GM21528 (cell line): Measurements from ENCODE around the gene HRCT1.
"Not testable (repeated sequence)": the region's sequence is repeated elsewhere in the genome, so short reads cannot be mapped to it uniquely, and the experiment has no call there.

Experiments
- ATAC-seq: cut with Tn5 transposase; IDR thresholded peaks from one replicate; pipeline ENCODE4 v1.9.1; 2021; ENCODE audit warnings: mild to moderate bottlenecking, moderate library complexity; ENCODE audit not compliant: unreplicated experiment, low FRiP score

Gene HRCT1

DNA sequence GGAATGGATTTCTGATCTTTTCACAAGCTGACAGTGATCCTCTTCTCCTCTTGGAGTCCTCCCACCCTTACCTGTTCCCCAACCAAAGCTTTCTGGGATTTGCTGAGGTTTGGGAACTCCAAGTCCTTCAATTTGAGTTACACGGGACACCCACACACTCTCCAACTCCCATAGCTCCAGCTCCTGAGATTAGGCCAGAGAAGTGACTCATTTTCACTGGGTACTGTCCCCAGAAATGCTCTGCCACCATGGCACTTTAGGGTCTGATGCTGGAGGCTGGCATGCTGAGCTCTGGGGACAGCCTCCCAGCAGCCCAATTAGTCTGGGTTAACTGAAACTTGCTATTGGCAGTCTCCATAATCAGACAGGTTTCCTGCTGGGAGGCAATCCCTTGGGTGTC, 14.0 kb upstream of the HRCT1 start:
- ATAC-seq: no peak

DNA sequence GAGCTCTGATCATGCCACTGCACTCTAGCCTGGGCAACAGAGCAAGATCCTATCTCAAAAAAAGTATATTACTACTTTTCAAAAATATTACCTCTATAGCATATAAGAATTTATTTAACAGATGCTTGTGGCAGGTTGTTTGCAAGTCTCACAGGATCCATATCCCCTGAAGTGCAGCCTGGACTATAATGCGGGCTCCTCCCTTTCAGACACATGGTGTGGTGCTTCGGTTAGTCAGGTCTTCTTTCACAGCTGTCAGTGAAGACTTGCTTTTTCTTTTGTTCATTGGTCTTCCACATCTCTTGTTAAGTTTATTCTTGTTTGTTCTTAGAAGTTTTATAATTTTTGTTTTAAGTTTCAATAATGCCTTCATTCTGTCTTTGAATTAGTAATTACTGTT, 9.4 kb upstream of the HRCT1 start:
- ATAC-seq: no peak

DNA sequence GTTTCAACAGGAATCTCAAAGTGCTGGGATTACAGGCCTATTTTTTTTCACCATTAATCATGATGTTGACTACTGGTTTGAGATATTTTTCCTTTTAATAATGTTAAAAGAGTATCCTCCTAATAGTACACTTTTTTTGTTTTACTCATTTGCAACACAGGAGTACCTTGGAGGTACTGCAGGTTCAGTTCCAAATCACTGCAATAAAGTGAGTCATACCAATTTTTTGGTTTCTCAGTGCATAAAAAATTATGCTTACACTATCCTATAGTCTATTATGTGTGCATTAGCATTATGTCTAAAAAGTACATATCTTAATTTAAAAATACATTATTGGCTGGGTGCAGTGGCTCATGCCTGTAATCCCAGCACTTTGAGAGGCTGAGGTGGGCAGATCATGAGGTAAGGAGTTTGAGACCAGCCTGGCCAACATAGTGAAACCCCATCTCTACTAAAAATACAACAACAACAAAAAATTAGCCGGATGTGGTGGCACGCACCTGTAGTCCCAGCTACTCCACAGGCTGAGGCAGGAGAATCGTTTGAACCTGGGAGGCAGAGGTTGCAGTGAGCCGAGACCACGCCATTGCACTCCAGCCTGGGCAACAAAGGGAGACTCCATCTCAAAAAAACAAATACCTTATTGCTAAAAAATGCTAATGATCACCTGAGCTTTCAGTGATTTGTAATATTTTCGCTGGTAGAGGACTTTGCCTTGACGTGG, 8.5 kb upstream of the HRCT1 start:
- ATAC-seq: not testable (repeated sequence)

DNA sequence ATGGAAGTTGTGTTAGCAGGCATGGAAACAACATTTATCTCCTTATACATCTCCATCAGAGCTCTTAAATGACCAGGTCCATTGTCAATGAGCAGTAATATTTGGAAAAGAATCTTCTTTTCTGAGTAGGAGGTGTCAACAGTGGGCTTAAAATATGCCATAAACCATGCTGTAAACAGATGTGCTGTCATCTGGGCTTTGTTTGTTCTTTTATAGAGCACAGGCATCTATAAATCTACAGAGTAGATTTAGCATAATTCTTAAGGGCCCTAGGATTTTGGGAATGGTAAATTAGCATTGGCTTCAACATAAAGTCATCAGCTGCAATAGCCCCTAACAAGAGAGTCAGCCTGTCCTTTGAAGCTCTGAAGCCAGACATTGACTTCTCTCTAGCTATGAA, 7.7 kb upstream of the HRCT1 start:
- ATAC-seq: no peak

DNA sequence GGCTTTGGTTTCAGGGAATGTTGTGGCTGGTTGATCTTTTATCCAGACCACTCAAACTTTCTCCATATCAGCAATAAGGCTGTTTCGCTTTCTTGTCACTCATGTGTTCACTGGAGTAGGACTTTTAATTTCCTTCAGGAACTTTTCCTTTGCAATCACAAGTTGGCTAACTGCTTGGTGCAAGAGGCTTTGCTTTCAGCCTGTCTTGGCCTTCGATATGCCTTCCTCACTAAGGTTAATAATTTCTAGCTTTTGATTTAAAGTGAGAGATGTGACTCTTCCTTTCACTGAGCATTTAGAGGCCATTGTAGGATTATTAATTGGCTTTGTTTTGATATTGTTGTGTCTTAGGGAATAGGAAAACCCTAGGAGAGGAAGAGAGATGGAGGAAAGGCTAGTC, 7.0 kb upstream of the HRCT1 start:
- no peak for ATAC-seq

DNA sequence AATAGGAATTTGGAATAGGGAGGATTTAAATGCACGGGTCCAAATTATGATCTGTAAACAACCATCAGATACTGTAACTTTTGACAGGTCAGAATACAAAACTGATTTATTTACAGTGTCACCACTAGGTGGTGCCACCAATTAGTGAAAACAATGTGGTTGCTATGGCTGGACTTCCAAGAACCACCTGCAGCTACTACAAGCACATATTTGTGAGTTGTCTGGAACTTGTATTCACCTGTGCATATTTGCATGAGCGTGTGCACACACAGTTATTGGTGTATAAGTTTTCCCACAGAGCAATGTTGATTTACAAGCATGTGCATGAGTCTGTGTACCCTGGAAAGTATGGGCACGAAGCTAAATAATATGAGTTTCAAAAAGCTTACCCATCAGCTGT, 3.0 kb upstream of the HRCT1 start:
- ATAC-seq: no peak

DNA sequence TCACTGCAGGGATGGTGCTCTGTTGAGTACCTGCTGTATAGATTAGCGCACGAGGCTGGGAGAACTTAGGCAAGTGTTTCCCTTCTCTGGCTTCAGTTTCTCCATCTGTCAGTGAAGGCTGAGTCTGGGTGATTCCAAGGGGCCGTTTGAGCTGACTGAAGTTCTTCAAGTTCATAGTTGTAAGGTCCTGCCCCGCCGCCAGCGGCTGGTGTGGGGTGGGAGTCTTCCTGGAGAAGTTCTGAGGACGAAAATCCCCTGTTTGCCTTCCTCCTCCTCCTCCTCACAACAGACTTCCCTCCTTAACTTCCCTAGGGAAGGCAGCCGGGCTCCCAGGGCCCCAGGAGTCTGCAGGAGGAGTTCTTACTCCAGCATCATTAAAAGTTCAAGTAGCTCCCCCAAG, 1.7 kb upstream of the HRCT1 start:
- no peak for ATAC-seq

DNA sequence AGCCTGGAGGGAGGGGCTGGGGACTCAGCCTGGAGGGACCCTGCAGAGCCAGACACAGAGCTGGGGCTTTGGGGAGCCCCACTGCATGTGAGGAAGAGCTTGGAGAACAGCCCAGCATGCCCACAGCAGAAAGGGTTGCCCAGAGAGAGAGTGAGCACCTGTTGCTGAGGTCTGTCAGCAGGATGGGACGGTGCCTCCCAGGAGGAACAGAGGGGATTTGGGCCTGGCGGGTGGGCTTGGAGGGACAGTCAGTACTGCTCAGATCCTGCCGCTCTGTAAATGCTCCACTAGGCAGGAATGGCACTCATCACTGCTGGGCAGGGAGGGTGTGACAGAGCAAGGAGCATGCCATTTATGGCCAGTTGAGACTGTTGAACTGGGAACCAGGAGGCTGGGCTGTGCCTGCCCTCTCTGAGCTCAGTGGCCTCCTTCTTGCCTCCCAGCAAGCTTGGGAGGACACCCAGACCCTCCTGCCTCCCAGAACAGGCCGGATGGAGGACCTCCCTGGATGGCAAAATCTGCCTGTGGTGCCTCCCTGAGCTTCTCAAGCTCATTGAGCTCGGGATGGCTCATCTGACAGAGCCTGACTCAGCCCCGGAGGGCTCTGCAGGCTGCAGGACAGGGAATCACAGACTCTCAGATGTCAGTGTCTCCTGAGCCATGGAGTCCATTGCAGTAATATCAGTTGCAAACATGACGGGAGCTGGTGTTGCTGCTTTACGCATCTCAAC, 786 bp upstream of the HRCT1 start:
- ATAC-seq: no peak

DNA sequence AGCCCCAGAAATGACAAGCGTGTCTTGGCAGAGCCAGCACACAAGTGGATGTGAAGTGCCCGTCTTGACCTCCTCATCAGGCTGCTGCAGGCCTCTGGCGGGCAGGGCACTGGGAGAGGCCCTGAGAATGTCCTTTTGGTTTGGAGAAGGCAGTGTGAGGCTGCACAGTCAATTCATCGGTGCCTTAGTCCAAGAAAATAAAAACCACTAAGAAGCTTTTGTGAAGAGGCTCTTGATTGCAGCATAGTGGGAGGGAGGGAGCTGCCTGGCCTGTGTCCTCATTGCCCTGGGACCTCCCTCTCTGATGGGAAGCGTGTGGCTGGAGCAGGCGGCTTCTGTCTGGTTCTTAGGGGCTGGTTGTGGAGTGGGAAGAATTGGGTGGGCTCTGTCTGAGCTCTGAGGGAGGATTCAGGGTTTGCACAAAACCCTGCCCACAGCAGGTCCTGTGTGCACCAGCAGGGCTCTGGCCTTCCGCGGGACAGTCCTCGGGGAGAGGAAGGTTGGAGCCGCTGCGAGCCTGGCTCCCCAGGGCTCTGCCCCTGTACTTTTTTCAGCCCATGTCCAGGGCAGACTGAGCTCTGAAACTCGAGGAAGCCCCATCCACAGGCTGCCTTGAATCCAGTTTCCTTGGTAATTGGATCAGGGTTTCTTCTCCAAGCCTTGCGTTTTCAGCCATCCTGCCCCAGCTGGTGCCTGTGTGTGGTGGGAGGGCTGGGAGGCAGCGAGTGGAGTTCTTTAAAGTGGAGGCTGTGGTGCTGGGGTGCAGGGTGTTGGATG, 1.1 kb downstream of the HRCT1 start:
- ATAC-seq: no peak

DNA sequence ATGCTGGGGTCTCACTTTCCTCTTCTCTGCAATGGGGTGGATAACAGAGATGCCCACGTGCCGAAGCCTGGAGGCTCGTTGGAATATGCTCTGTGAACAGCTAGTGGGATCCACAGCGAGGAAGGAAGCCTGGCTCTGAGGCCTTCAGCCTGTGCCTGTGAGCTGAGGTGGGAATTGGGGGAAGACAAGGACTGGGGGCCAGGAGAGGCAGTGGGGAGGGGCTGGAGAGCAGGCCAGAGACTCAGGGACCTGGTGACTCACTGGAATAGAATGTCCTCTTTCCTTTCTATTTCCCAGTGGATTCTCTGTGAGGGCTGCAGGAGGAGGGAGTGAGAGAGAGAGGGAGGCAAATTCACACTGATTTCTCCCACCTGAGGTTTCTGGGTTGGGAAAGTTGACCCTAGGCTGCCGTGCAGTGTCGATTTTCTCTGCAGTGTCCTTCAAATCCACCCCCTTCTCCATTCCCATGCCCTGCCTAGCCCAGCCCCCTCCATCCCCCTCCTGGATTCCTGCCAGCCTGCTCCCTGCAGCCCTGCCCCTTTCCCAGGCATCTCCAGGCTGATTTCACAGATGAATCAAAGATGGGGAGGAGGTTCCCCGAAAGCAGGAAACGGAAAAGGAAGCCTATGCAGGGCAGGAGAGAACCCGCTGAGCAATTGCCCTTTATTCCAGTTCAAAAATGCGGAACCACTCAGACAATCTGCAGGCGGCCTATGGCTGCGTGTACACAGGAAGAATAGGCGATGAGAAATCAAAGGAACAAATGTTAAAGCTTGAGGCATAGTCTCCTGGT, 1.9 kb downstream of the HRCT1 start:
- ATAC-seq: no peak

DNA sequence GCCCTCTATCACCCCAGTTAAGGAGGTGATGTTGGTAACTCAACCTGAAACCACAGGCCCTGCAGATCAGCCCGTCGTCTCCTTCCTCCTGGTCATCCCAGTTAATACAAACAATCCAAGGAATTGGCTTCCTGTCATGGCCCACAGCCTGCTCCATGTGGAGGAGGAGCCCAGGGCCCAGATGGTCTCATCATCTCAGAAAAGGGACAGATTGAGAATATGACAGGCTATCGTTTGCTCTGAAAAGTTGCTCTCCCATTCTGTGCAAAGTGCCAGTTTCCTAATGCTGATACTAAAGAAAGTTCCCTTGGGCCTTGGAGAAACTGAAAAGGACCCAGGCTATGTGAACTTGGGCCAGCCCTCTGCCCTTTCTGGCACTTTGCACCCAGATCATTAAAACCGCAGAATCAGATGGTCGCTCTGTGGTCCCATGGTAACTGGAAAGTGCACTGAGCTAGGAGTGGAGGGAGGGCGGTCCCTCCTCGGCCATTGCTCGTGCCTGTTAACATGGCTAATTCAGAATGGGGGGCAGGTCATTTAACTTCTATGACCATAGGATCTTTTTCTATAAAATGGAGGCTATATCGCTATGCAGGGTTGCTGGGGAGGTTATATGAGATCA, 2.6 kb downstream of the HRCT1 start:
- no peak for ATAC-seq

DNA sequence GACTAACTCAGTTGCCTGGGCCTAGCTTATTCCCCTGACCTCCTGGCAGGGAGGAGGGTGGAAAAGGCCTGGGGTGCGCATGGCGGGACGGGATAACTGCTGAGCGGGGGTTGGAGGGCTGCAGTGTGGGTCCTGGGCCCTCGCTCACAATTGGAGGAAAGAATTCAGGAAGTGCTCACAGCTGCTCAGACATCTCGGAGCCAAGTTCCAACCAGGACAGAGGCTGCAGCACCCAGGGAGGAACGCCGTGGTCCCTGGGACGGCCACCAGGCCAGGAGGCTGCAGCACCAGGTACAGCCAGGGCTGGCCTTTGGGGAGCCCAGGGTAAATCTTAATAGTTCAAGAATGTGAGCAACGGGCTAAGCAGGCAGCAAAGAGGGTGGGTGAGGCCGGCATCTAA, 3.3 kb downstream of the HRCT1 start, which contains the start of gene SPAAR:
Gene SPAAR, plus strand, starts transcription at position 217 of the 400 bp plus-strand sequence. CDS start 974 bp downstream, outside the sequence.
- ATAC-seq: no peak

DNA sequence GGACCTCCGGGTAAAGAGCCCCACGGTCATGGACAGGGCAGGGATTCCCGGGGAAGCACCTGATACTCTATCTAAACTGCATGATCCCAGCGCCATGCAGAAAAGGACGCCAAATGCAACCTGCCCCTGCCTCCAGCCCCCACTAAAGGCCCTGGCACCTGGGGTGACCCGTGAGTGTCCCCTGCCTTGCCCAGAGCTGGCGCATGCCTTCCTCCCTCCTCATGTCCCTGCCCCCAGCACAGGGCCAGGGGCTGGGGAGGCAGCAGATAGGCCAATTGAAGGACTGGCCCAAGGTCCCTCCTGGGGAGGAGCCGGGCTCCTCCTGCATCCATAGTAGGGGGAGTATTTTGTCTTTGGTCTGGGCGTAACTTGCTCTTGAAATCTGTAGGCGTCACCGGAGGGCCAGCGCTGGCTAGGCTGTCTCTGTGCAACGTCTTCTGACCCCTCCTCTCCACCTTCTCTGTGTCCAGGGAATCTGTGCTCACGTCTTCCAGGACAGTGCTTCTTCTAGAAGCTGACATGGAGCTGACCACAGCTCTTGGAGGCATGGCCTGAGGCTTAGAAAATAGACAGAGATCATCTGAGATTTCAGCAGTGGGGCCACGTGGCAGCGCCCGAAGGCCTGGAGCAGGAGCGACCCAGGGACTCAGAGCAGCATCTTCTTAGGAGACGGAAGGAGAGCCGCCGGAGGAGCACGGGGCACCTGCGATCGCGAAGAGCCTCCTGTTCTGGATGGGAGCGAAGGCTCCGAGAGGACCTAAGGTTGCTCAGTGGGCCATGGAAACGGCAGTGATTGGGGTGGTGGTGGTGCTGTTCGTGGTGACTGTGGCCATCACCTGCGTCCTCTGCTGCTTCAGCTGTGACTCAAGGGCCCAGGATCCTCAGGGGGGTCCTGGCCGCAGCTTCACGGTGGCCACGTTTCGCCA, 3.9 kb downstream of the HRCT1 start:
- ATAC-seq: no peak

DNA sequence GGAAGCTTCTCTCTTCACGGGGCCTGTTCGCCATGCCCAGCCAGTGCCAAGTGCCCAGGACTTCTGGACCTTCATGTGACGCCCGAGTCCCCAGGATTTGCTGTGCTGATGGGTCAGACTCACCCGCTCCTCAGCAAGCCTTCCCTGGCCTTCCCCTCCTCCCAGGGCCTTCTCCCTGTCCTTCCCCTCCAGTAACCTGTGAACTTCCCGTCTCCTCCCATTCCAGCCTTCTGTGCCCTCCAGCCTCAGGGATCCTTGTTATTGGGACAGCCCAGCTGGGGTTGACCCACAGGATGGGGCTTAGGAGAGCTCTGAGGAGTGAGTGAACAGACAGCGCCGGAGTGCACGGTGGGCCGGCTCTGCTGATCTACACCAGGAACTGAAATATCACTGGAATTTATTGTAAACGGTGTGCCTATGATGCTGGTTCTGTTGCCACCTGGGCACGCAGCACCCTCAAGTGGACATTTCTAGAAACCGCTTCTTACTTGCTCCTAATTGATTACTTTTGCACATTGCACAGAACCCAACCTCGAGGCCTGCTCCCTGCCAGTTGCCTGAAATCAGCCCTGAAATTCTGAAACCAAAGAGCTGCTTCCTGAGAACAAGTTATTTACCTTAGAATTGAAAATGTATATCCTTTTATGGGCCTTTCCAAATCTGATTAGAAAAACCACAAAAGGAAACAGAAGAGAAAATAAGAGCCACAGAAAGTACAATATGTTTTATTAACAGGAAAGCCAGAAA, 4.8 kb downstream of the HRCT1 start:
- no peak for ATAC-seq

DNA sequence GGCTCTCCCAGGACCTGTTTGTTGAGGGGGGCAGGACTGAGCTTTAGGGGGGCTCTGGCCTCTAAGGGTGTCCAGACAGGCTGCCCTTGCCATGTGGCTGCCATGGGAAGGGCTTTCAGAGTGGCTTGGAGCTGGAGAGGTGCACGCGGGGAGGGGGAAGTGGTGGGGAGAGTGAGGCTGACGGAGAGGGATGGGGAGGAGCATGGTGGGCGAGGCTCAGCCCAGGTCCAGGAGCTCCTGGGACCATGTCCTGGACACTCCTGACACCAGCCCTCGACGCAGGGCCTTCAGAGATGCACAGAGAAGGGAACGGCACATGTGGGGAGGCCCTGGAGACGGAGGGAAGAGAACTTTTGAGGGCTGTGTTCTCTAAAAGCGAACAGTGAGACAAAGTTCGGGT, 5.7 kb downstream of the HRCT1 start:
- no peak for ATAC-seq

DNA sequence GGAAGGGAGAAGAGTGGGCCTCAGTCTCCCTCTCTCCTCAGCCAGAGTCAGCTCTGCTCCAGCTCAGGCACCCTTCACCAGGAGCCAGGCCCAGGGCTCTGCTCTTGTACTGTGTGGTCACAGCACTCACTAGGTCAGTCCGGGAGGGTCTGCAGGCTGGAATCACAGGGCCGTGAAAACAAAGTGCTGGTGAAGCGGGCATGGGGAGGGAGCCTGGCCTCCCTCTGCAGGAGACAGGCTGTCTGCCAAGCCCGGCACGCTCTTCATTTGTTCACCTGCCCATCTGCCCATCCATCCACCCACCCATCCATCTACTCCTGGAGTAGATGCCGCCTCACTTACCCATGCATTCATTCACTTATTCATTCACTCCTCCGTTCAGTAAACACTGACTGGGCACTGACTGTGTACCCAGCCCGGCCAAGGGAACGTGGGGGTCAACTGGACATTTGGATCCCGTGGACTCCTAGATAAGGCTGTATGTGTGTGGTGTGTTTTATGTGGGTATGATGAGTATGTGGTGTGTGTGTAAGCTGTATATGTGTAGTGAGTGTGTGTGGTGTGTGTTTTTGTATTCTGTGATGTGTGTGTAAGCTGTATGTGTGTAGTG, 6.9 kb downstream of the HRCT1 start:
- no peak for ATAC-seq

DNA sequence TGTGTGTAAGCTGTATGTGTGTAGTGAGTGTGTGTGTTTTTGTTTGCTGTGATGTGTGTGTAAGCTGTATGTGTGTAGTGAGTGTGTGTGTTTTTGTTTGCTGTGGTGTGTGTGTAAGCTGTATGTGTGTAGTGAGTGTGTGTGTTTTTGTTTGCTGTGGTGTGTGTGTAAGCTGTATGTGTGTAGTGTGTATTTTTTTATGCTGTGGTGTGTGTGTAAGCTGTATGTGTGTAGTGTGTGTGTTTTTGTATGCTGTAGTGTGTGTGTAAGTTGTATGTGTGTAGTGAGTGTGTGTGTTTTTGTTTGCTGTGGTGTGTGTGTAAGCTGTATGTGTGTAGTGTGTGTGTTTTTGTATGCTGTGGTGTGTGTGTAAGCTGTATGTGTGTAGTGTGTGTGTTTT, 7.4 kb downstream of the HRCT1 start:
- not testable (repeated sequence) for ATAC-seq

DNA sequence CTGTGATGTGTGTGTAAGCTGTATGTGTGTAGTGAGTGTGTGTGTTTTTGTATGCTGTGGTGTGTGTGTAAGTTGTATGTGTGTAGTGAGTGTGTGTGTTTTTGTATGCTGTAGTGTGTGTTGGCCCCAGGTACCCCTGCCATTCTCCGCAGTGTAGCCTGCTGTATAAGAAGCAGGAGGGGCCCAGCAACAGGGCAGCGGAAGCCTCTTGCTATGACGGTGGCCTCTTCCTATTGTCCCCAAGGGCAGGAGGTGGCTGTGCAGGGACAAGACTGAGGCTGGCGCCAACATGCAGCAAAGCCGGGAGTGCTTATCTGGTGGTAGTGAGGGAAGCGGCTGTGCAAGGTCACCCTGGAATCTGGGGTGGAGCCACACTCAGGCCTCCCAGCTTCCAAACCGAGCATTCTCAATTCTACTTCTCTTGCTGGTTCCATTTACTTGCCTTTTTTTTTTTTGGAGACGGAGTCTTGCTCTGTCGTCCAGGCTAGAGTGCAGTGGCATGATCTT, 8.4 kb downstream of the HRCT1 start:
- no peak for ATAC-seq
